Suppressor macrophage treated with lipopolysaccharide for 1 hour (primary cell): ENCODE measurements around the gene PLA2G2E.

ENCODE experiments used
- DNase-seq, 3 donors: peaks; one replicate each; pipeline ENCODE4 v3.0.0-alpha.2; 2020 to 2022

PLA2G2E gene

GRCh38 chr1:19926296-19927129, 3.1 kb upstream of the PLA2G2E start:
- DNase-seq = no peak

- no peak for DNase-seq
These were observed 2.1 kb upstream of the PLA2G2E start for GRCh38 chr1:19925342-19926070.

- no peak for DNase-seq
These were observed 533 bp upstream of the PLA2G2E start for GRCh38 chr1:19923953-19924346.

- DNase-seq = no peak
These were observed 1.3 kb downstream of the PLA2G2E start for GRCh38 chr1:19922015-19922688.

- no peak for DNase-seq
These were observed 2.1 kb downstream of the PLA2G2E start for GRCh38 chr1:19921310-19921709.

- no peak for DNase-seq
These were observed 3.2 kb downstream of the PLA2G2E start for GRCh38 chr1:19920132-19920710.

GRCh38 chr1:19918057-19918456, 5.4 kb downstream of the PLA2G2E start:
- DNase-seq = peak; percentile 80 to 89 (median 88)

GRCh38 chr1:19910650-19911049, 12.8 kb downstream of the PLA2G2E start:
- no peak for DNase-seq

GRCh38 chr1:19909971-19910370, 13.4 kb downstream of the PLA2G2E start:
- DNase-seq = no peak

GRCh38 chr1:19909392-19909791, 14.0 kb downstream of the PLA2G2E start:
- DNase-seq = no peak

GRCh38 chr1:19907456-19907855, 16.0 kb downstream of the PLA2G2E start:
- no peak for DNase-seq

GRCh38 chr1:19903621-19904020, 19.8 kb downstream of the PLA2G2E start:
- DNase-seq = no peak

- DNase-seq = no peak
These were observed 21.8 kb downstream of the PLA2G2E start for GRCh38 chr1:19901653-19902052.

- no peak for DNase-seq
These were observed 29.2 kb downstream of the PLA2G2E start for GRCh38 chr1:19894218-19894617.

GRCh38 chr1:19893687-19894086, 29.7 kb downstream of the PLA2G2E start:
- DNase-seq = no peak

- peak; percentile 20 to 33 (median 21) for DNase-seq
These were observed 30.7 kb downstream of the PLA2G2E start for GRCh38 chr1:19892628-19893168.

GRCh38 chr1:19892129-19892528, 31.3 kb downstream of the PLA2G2E start:
- DNase-seq = no peak

- no peak for DNase-seq
These were observed 33.8 kb downstream of the PLA2G2E start for GRCh38 chr1:19889656-19890055.

GRCh38 chr1:19888112-19888511, 35.3 kb downstream of the PLA2G2E start:
- DNase-seq = no peak

- DNase-seq = no peak
These were observed 37.6 kb downstream of the PLA2G2E start for GRCh38 chr1:19885821-19886220.

GRCh38 chr1:19884312-19884711, 39.1 kb downstream of the PLA2G2E start:
- no peak for DNase-seq

GRCh38 chr1:19882111-19883071, 41.0 kb downstream of the PLA2G2E start, which contains the start of gene OTUD3:
TSS of gene OTUD3 (plus strand) at chr1:19882395. CDS start at chr1:19882514, 119 bp downstream.
- peak; percentile 98 to 100 (median 99) for DNase-seq
